Spinal cord (tissue), 10 donors: ENCODE data around the gene DKKL1. TPM values are rescaled to one million over a fixed set of nuclear protein-coding genes. Genes with fewer than 3 reads are reported as not detected.

Source experiments
- DNase-seq, 6 donors: peaks; one replicate each; pipeline versions ENCODE4 v3.0.0 to v3.0.0-alpha.2; 2013 to 2015; ENCODE audit warnings: low spot score in 6 of 6, low read depth in 4 of 6
- H3K27ac ChIP-seq: one replicate; pipeline ENCODE4 v1.5.1; 2013; ENCODE audit warnings: low read depth, low read length, control low read depth
- H3K27me3 ChIP-seq: one replicate; pipeline ENCODE4 v1.6.1; 2013; ENCODE audit warnings: low read length; ENCODE audit not compliant: control insufficient read depth, insufficient read depth
- H3K36me3 ChIP-seq: one replicate; pipeline ENCODE4 v1.6.1; 2013; ENCODE audit warnings: low read length; ENCODE audit not compliant: control insufficient read depth, insufficient read depth
- H3K4me1 ChIP-seq: one replicate; pipeline ENCODE4 v1.6.1; 2013; ENCODE audit warnings: low read length; ENCODE audit not compliant: control insufficient read depth, insufficient read depth
- H3K4me3 ChIP-seq: one replicate; pipeline ENCODE4 v1.5.1; 2013; ENCODE audit warnings: low read depth, low read length, control low read depth
- H3K9me3 ChIP-seq: one replicate; pipeline ENCODE4 v1.6.1; 2013; ENCODE audit warnings: low read length; ENCODE audit not compliant: control insufficient read depth, insufficient read depth
- WGBS: methylation state at CpG from one replicate; pipeline ENCODE4 v1.1.5; 2013; ENCODE audit warnings: missing lambda C conversion rate; ENCODE audit not compliant: insufficient coverage; 5-methylcytosine and 5-hydroxymethylcytosine counted together
- polyA plus RNA-seq, 2 donors: library from polyadenylated mRNA; unstranded; fragments of 120-200 nt; gene quantifications; one replicate each; pipeline ENCODE4 v1.2.1, GENCODE V29; 2013; ENCODE audit not compliant: insufficient read length in 2 of 2
- total RNA-seq, 2 donors: library from RNA; depleted of rRNA in 1 of 2; stranded (reverse); fragments of 120-200 nt in 1 of 2; fragments of >200 nt in 1 of 2; gene quantifications; one replicate each; pipeline versions ENCODE4 v1.2.3 to v1.2.4, GENCODE V29; 2013 to 2014
- donor health status: healthy.

Gene DKKL1
- total and polyA plus RNA-seq, 4 donors = 0.69 to 3.4 (median 2.9) TPM

DNA sequence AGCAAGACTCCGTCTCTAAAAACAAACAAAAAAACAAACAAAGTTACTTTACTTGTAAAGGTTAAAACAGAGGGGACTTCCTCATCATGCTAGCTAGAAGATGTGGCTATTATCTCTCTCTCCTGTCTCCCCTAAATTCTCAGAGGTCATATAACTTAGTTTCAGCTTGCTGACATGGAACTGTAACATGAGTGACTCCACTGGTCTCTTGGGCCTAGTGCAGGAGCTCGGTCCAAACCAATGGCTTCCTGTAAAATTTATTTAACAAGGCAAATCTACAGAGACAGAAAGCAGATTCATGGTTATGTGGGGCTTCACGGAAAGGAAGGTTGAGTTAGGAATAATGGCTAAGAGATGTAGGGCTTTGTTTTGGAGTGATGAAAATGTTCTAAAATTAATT lies 14.8 kb downstream of the DKKL1 start:
- 70% methylated on average over 2 of the region's 3 CpGs for WGBS
- Histone ChIP-seq H3K27me3 (no peaks in the 10 kb centered on the region), H3K27ac (no peak overlapping the region), H3K4me1 (no peaks in the 10 kb centered on the region), H3K4me3 (no peak overlapping the region), H3K9me3 (no peaks in the 10 kb centered on the region), H3K36me3 (no peaks in the 10 kb centered on the region)
- no peak for DNase-seq

DNA sequence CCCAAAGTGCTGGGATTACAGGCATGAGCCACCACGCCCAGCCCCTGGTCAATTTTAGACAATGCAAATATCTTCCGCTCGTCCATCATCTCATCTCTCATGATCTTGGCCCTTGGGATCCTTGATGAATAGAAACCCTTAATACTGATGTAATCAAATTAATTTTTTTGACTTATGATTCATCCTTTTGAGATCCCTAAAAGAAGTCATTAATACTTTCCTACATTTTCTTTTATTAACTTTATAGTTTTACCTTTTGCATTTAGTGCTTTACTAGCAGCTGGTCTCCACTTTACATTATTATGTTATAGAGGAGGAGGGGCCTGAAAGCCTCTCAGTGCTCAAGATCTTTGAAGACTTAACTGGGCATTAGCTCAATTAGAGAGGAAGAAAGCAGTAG lies 16.7 kb downstream of the DKKL1 start:
- WGBS = 83% methylated on average over 1 of the region's 3 CpGs

DNA sequence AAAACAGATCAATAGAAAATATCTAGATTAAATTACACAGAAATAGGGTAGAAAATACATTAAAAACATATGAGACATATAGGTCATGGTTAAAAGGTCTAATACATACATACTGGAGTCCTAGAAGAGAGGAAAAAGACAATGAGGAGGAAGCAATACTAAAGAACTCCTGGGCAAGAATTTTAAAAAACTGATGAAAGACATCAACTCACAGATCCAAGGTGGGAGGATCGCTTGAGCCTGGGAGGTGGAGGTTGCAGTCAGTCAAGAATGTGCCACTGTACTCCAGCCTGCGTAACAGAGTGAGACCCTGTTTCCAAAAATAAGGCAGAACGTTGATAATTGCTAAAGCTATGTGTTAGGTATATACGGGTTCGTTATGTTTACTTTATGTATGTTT lies 19.0 kb downstream of the DKKL1 start:
- Histone ChIP-seq H3K27ac (no peak overlapping the region), H3K4me3 (no peak overlapping the region), H3K27me3 (no peaks in the 10 kb centered on the region), H3K36me3 (no peaks in the 10 kb centered on the region), H3K9me3 (no peaks in the 10 kb centered on the region), H3K4me1 (no peaks in the 10 kb centered on the region)
- 100% methylated on average over 1 of the region's 5 CpGs for WGBS
- no peak for DNase-seq

More for the DNA sequence above, 16.7 kb downstream of the DKKL1 start:
- Histone ChIP-seq H3K36me3 (no peaks in the 10 kb centered on the region), H3K27ac (no peak overlapping the region), H3K4me1 (no peaks in the 10 kb centered on the region), H3K27me3 (no peaks in the 10 kb centered on the region), H3K4me3 (no peak overlapping the region), H3K9me3 (no peaks in the 10 kb centered on the region)
- no peak for DNase-seq

DNA sequence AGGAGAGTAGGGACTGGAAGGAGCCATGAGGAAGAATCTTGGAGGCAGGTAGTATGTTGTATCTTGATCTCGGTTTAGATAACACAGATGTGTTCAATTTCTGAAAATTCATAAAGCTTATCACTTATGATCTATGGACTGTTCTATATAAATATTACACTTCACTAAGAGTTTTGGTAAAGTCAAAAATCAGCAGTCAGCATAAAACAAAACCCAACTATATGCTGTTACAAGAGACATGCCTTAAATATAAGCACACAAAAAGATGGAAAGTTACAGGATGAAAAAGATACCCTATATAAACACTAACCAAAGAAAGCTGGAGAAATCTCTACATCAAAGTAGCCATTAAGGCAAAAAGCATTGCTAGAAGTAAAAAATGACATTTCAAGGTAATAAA lies 19.9 kb downstream of the DKKL1 start:
- Histone ChIP-seq H3K9me3 (no peaks in the 10 kb centered on the region), H3K4me3 (no peak overlapping the region), H3K27ac (no peak overlapping the region), H3K4me1 (peaks cover 4% of the 10 kb centered on the region), H3K27me3 (peaks cover 2% of the 10 kb centered on the region), H3K36me3 (no peaks in the 10 kb centered on the region)
- DNase-seq = no peak
- no CpG with 5 or more reads among the region's 1 CpG for WGBS

DNA sequence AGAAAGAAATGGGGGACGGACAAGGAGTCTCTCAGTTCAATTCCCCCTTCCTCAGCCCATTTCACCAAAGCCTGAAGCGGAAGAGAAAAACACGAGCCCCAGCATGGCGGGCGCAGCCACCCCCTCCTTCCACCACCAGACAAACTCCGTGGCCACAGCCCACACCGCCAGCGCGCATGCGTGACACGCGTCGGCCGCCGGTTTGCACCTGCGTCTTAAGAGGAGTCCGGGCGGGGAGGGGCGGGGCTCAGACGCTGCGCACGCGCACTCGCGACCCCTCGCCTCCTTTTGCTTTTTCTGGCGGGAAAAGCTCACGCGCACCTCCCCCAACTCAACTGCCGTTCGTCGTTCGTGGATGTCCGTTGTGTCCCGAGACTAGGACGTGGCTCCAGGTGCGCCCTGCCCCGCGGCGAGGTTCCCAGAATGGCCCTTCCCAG lies 24.3 kb downstream of the DKKL1 start, which contains the start of gene KASH5:
Gene KASH5 (plus strand): TSS at position 314 of the 437 bp plus-strand sequence. CDS start 2,635 bp downstream, outside the sequence.
- H3K4me3 ChIP-seq = no peak within 1 kb of the TSS
- no peak within 1 kb of the TSS for H3K27ac ChIP-seq
- peaks cover 2% of the 10 kb centered on the region for H3K27me3 ChIP-seq
- peak in 2 of 6 donors; percentile 41 to 63 for DNase-seq
- 55% methylated on average over 36 of the region's 40 CpGs for WGBS
- H3K36me3 ChIP-seq = no peaks in the 10 kb centered on the region
- no peaks in the 10 kb centered on the region for H3K9me3 ChIP-seq
- H3K4me1 ChIP-seq = peaks cover 4% of the 10 kb centered on the region

DNA sequence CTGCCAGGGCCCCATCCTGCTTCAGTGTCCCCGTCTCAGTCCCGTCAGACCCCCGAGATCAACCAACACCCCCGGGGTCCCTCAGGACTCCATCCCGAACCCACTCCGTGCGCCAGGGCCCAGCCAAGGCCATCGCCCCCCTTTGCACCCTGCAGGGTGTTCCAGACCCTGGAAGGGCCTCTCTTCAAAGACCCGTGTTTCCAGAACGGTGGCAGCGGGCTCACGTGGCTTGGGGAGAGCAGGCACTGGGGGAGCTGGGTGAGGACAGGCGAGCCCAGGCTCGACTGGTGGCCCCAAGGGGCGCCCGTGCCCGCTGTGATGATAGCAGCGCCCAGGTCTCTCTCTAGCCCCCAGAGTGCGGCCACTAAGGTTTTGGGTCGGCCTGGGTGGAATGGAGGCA lies 25.7 kb downstream of the DKKL1 start:
- Histone ChIP-seq H3K4me1 (peaks cover 4% of the 10 kb centered on the region), H3K27ac (no peak overlapping the region), H3K27me3 (peaks cover 8% of the 10 kb centered on the region), H3K36me3 (no peaks in the 10 kb centered on the region), H3K4me3 (no peak overlapping the region), H3K9me3 (no peaks in the 10 kb centered on the region)
- no peak for DNase-seq
- 91% methylated on average over 20 of the region's 20 CpGs for WGBS

DNA sequence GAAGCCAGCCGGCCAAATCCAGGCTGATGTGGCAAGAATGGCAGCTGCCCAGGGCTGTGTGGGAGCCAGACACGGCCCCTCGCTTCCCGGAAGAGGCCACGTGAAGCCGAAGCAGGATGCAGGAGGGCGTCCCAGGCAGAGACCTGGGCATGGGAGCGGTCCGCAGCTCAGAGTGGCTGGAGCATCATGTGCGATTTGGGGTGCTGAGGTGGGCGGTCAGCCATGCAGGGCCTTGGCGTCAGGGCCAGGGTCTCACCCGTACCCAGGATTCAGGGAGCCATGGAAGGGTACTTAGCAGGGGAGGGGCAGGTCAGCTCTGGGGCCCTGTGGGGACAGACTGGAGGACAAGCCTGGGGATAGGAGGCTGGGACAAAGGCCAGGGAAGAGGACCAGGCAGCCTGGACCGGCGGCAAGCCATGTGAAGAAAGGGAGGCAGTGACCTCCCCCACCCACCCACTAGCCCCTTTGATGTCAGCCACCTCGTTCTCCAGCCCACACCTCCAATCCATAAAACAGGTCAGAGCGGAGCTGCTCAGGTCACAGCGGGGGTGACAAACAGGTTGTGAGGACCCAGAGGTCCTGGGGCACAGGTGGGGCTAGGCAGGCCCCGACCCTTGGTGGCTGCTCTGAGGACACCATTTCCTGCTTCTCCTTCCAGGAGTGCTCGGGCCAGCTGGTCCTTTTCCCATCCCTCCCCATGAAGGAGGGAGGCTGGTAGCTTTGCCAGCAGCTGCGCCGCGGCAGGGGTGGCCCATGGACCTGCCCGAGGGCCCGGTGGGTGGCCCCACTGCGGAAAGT lies 26.7 kb downstream of the DKKL1 start:
- peaks cover 4% of the 10 kb centered on the region for H3K4me1 ChIP-seq
- H3K36me3 ChIP-seq = no peaks in the 10 kb centered on the region
- 73% methylated on average over 20 of the region's 26 CpGs for WGBS
- H3K4me3 ChIP-seq = no peak overlapping the region
- H3K9me3 ChIP-seq = no peaks in the 10 kb centered on the region
- no peak for DNase-seq
- no peak overlapping the region for H3K27ac ChIP-seq
- H3K27me3 ChIP-seq = peaks cover 13% of the 10 kb centered on the region

DNA sequence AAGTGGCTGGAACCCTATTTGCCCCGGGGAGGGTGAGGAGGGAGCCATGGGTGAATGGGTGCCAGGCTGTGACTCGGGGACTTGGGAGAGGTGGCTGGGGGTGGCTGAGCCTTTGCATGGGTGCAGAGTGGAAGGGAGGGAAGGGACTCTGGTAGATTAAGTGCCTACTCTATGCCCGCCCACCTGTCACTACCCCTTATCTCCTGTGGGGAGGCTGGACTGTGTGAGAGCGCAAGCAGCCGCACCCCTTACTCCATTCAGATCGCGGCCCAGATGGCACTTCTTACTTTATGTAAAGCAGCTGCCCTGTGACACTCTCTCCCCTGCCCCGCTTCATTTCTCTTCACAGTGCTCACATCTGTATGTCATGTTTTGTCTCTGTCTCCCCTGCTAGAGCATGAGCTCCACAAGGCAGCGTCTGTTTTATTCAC lies 27.3 kb downstream of the DKKL1 start:
- H3K4me3 ChIP-seq = no peak overlapping the region
- peak in 1 of 6 donors; percentile 1 for DNase-seq
- no peaks in the 10 kb centered on the region for H3K9me3 ChIP-seq
- 67% methylated on average over 7 of the region's 9 CpGs for WGBS
- H3K27ac ChIP-seq = no peak overlapping the region
- H3K36me3 ChIP-seq = no peaks in the 10 kb centered on the region
- H3K4me1 ChIP-seq = peaks cover 4% of the 10 kb centered on the region
- peaks cover 13% of the 10 kb centered on the region for H3K27me3 ChIP-seq

DNA sequence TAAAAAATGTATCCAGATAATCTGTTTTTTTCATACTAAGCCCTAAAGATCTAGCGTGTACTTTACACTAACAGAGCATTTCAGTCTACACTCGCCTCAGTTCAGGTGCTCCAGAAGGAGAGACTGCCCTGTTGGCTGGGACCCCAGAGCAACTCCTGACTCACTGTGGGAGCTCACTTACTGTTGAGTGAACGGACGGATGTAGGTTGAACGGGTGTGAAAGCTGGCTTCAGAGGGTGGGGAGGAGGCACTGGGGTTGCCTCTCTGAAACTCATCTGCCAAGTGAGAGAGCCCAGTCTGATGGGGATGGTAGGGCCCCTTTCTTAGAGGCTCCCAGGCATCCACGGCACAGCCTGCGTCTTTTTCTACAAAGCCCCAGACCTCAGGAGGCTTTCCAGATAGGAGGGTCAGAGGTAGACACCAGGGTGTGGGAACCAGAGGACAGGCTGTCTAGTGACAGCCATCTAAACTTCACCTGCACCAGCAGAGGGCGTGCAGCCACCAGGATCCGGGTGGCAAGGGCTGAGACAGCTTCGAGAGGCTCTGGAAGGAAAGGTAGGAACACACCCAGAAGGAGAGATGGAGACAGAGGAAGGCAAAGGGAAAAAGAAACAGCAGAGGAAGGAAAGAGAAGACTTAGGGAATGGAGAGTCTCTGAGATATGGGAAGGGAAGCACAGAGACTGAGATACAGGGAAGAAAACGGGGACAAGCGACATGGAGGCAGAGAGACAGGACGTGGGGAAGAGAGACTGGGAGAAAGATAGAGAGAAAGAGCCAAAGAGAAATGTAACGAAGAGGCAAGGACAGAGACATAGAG lies 28.1 kb downstream of the DKKL1 start:
- no peak overlapping the region for H3K27ac ChIP-seq
- WGBS = 33% methylated on average over 14 of the region's 14 CpGs
- H3K4me1 ChIP-seq = peaks cover 4% of the 10 kb centered on the region
- no peak overlapping the region for H3K4me3 ChIP-seq
- no peaks in the 10 kb centered on the region for H3K9me3 ChIP-seq
- no peaks in the 10 kb centered on the region for H3K36me3 ChIP-seq
- DNase-seq = peak; percentile 21 to 94 (median 63)
- peaks cover 13% of the 10 kb centered on the region for H3K27me3 ChIP-seq
